Choroid plexus epithelial cell (primary cell): Measurements from ENCODE around the gene FRMD5.

ENCODE experiments used
- DNase-seq: peaks from one replicate; pipeline ENCODE4 v3.0.0-alpha.2; 2010; ENCODE audit warnings: low read depth
- H3K4me3 ChIP-seq: 2 replicates; pipeline ENCODE4 v1.5.1; 2011; ENCODE audit warnings: low read depth, mild to moderate bottlenecking, control low read depth, low read length, moderate library complexity
- CTCF ChIP-seq: conservative IDR thresholded peaks from 2 replicates; pipeline ENCODE4 v1.5.1; 2011; ENCODE audit warnings: low read depth, mild to moderate bottlenecking, control low read depth, inconsistent platforms, low read length, moderate library complexity

The FRMD5 gene

GRCh38 chr15:43928152-43928551 is 266.9 kb downstream of the FRMD5 start:
- no peak for DNase-seq
- no peak for TF ChIP-seq CTCF
- no peak overlapping the region for H3K4me3 ChIP-seq

GRCh38 chr15:43927203-43927602 is 267.9 kb downstream of the FRMD5 start:
- no peak for DNase-seq
- TF ChIP-seq CTCF: no peak
- no peak overlapping the region for H3K4me3 ChIP-seq

GRCh38 chr15:43923553-43923952 is 271.5 kb downstream of the FRMD5 start:
- H3K4me3 ChIP-seq: no peak overlapping the region
- no peak for TF ChIP-seq CTCF
- DNase-seq: no peak

- DNase-seq: no peak
- TF ChIP-seq CTCF: no peak
- no peak overlapping the region for H3K4me3 ChIP-seq
Measured at GRCh38 chr15:43922021-43922420, 273.1 kb downstream of the FRMD5 start.

- no peak for TF ChIP-seq CTCF
- H3K4me3 ChIP-seq: no peak overlapping the region
- peak; percentile 70 for DNase-seq
Measured at GRCh38 chr15:43920815-43921214, 274.3 kb downstream of the FRMD5 start.

GRCh38 chr15:43920254-43920600 is 274.8 kb downstream of the FRMD5 start:
- no peak for DNase-seq
- no peak for TF ChIP-seq CTCF

GRCh38 chr15:43919540-43920253 is 275.4 kb downstream of the FRMD5 start:
- TF ChIP-seq CTCF: no peak
- no peak overlapping the region for H3K4me3 ChIP-seq
- DNase-seq: no peak

More at GRCh38 chr15:43920254-43920600, 274.8 kb downstream of the FRMD5 start:
- no peak overlapping the region for H3K4me3 ChIP-seq
